Progenitor cell of endocrine pancreas (in vitro differentiated cells): ENCODE results near the gene TMEM170A. TPM values are rescaled to one million over a fixed set of nuclear protein-coding genes. Genes with fewer than 3 reads are reported as not detected.

Source experiments
- DNase-seq: peaks from one replicate; pipeline ENCODE4 v3.0.0; 2021; ENCODE audit warnings: low spot score; ENCODE audit not compliant: unreplicated experiment
- H3K27ac Mint-ChIP-seq: 2 replicates; pipeline ENCODE4 v1.8.0; 2021; ENCODE audit warnings: mild to moderate bottlenecking, moderate library complexity, mixed read lengths
- H3K27me3 Mint-ChIP-seq: 2 replicates; pipeline ENCODE4 v1.8.0; 2021; ENCODE audit warnings: mixed read lengths
- H3K36me3 Mint-ChIP-seq: 2 replicates; pipeline ENCODE4 v1.8.0; 2022; ENCODE audit warnings: mixed read lengths; ENCODE audit not compliant: insufficient read depth
- H3K4me1 Mint-ChIP-seq: 2 replicates; pipeline ENCODE4 v1.8.0; 2021; ENCODE audit warnings: low read depth, mixed read lengths
- H3K4me3 Mint-ChIP-seq: 2 replicates; pipeline ENCODE4 v1.8.0; 2021; ENCODE audit warnings: low read depth, mild to moderate bottlenecking, moderate library complexity, mixed read lengths
- H3K9me3 Mint-ChIP-seq: 2 replicates; pipeline ENCODE4 v1.8.0; 2021; ENCODE audit warnings: low read depth, mixed read lengths
- CTCF ChIP-seq: fragments of 200-600 bp; sonication (generic); IDR thresholded peaks from one replicate; pipeline ENCODE4 v1.5.0; 2021; ENCODE audit warnings: antibody characterized with exemption, mild to moderate bottlenecking; ENCODE audit not compliant: unreplicated experiment
- total RNA-seq: library from RNA; stranded (reverse); gene quantifications from 2 replicates; pipeline ENCODE4 v1.2.1, GENCODE V29; 2021

Gene TMEM170A
- total RNA-seq, 1 donor from 2014 or later = 61.6 TPM

- no peaks in the 10 kb centered on the region for H3K9me3 Mint-ChIP-seq
- no peak for TF ChIP-seq CTCF
- DNase-seq = no peak
- no peak overlapping the region for H3K4me3 Mint-ChIP-seq
- H3K36me3 Mint-ChIP-seq = peaks cover 4% of the 10 kb centered on the region
- no peak overlapping the region for H3K27ac Mint-ChIP-seq
- peaks cover 4% of the 10 kb centered on the region for H3K4me1 Mint-ChIP-seq
- H3K27me3 Mint-ChIP-seq = no peaks in the 10 kb centered on the region
Measured at GRCh38 chr16:75415169-75415905, 49.2 kb downstream of the TMEM170A start.

- Mint-ChIP-seq H3K27me3 (no peaks in the 10 kb centered on the region), H3K9me3 (no peaks in the 10 kb centered on the region), H3K36me3 (peaks cover 7% of the 10 kb centered on the region), H3K4me1 (peaks cover 2% of the 10 kb centered on the region), H3K4me3 (no peak overlapping the region), H3K27ac (no peak overlapping the region)
- DNase-seq = no peak
- TF ChIP-seq CTCF = no peak
Measured at GRCh38 chr16:75413951-75414350, 50.5 kb downstream of the TMEM170A start.

- H3K36me3 Mint-ChIP-seq = peaks cover 9% of the 10 kb centered on the region
- no peak overlapping the region for H3K27ac Mint-ChIP-seq
- H3K4me1 Mint-ChIP-seq = no peaks in the 10 kb centered on the region
- no peaks in the 10 kb centered on the region for H3K9me3 Mint-ChIP-seq
- H3K27me3 Mint-ChIP-seq = no peaks in the 10 kb centered on the region
- TF ChIP-seq CTCF = no peak
- no peak for DNase-seq
- H3K4me3 Mint-ChIP-seq = no peak overlapping the region
Measured at GRCh38 chr16:75406943-75407342, 57.5 kb downstream of the TMEM170A start.

- TF ChIP-seq CTCF = peak; percentile 68
- Mint-ChIP-seq H3K4me1 (no peaks in the 10 kb centered on the region), H3K27ac (no peak overlapping the region), H3K36me3 (peaks cover 1% of the 10 kb centered on the region), H3K9me3 (no peaks in the 10 kb centered on the region), H3K4me3 (no peak overlapping the region), H3K27me3 (no peaks in the 10 kb centered on the region)
- no peak for DNase-seq
Measured at GRCh38 chr16:75402821-75403475, 61.5 kb downstream of the TMEM170A start.

GRCh38 chr16:75402159-75402820 lies 62.2 kb downstream of the TMEM170A start:
- Mint-ChIP-seq H3K36me3 (peaks cover 2% of the 10 kb centered on the region), H3K4me1 (no peaks in the 10 kb centered on the region), H3K9me3 (no peaks in the 10 kb centered on the region), H3K4me3 (no peak overlapping the region), H3K27ac (no peak overlapping the region), H3K27me3 (no peaks in the 10 kb centered on the region)
- TF ChIP-seq CTCF = no peak
- no peak for DNase-seq
